Caco-2 (cell line): ENCODE results near the gene ARHGEF28. TPM values are rescaled to one million over a fixed set of nuclear protein-coding genes. Genes with fewer than 3 reads are reported as not detected.

ENCODE experiments used
- BruUV-seq: library from RNA; stranded (reverse); fragments of 400-500 nt; replicated peaks from 2 replicates; lab custom pipeline; 2021; lab: Mats Ljungman, UMichigan
- CTCF ChIA-PET: fragments of 300-600 bp; sonication (Branson Sonifier 250); formaldehyde crosslinking; loops from one replicate; lab custom pipeline; 2022; ENCODE audit warnings: antibody characterized with exemption; lab: Charles Lee
- POLR2A ChIA-PET: fragments of 300-600 bp; sonication (Branson Sonifier 250); formaldehyde crosslinking; loops from one replicate; lab custom pipeline; 2022; ENCODE audit warnings: antibody characterized with exemption; lab: Charles Lee
- DNase-seq, 2 experiments: peaks; one replicate each; pipeline versions ENCODE4 v3.0.0 to v3.0.0-alpha.2; 2020 to 2022
- H3K27me3 ChIP-seq: replicated peaks from 2 replicates; pipeline ENCODE4 v1.6.0; 2011; ENCODE audit warnings: low read length; ENCODE audit not compliant: control insufficient read depth, insufficient read depth
- H3K36me3 ChIP-seq: 2 replicates; pipeline ENCODE4 v1.5.1; 2011; ENCODE audit warnings: low read length; ENCODE audit not compliant: control insufficient read depth, insufficient read depth
- H3K4me1 ChIP-seq: fragments of 250-450 bp; sonication (Bioruptor Pico); 2 replicates; pipeline ENCODE4 v1.5.1; 2020; ENCODE audit warnings: mild to moderate bottlenecking
- H3K4me3 ChIP-seq: 2 replicates; pipeline ENCODE4 v1.5.1; 2011; ENCODE audit warnings: low read depth, mild to moderate bottlenecking, control low read depth, low read length
- H3K9me3 ChIP-seq: fragments of 250-450 bp; sonication (Bioruptor Pico); 2 replicates; pipeline ENCODE4 v1.5.1; 2020; ENCODE audit warnings: mild to moderate bottlenecking, moderate library complexity
- H3K27ac Mint-ChIP-seq: one replicate; pipeline ENCODE4 v1.8.0; 2022; ENCODE audit warnings: mixed read lengths; ENCODE audit not compliant: unreplicated experiment
- H3K27me3 Mint-ChIP-seq: one replicate; pipeline ENCODE4 v1.8.0; 2022; ENCODE audit warnings: mixed read lengths; ENCODE audit not compliant: insufficient read depth, unreplicated experiment
- H3K36me3 Mint-ChIP-seq: one replicate; pipeline ENCODE4 v1.8.0; 2022; ENCODE audit warnings: mild to moderate bottlenecking, mixed read lengths; ENCODE audit not compliant: insufficient read depth, unreplicated experiment
- H3K4me1 Mint-ChIP-seq: one replicate; pipeline ENCODE4 v1.8.0; 2022; ENCODE audit warnings: low read depth, mixed read lengths; ENCODE audit not compliant: unreplicated experiment
- H3K4me3 Mint-ChIP-seq: one replicate; pipeline ENCODE4 v1.8.0; 2022; ENCODE audit warnings: mild to moderate bottlenecking, moderate library complexity, mixed read lengths; ENCODE audit not compliant: unreplicated experiment
- H3K9me3 Mint-ChIP-seq: one replicate; pipeline ENCODE4 v1.8.0; 2022; ENCODE audit warnings: mixed read lengths; ENCODE audit not compliant: unreplicated experiment
- CTCF ChIP-seq, 2 experiments: fragments of 200-600 bp in 1 of 2; IDR thresholded peaks; 1 replicate in 1 of 2; 2 replicates in 1 of 2; pipeline versions ENCODE4 v1.5.1 to v1.8.0; 2011 to 2022; ENCODE audit warnings: antibody characterized with exemption in 1 of 2, control low read depth in 1 of 2, inconsistent platforms in 1 of 2, low read depth in 1 of 2, low read length in 1 of 2, mild to moderate bottlenecking in 1 of 2, moderate library complexity in 1 of 2; ENCODE audit not compliant: insufficient read depth in 1 of 2, severe bottlenecking in 1 of 2, unreplicated experiment in 1 of 2
- intact Hi-C: fragments of 100-400 bp; cut with micrococcal nuclease; formaldehyde crosslinking; loops from one replicate; pipeline ENCODE4 v1.10.0; 2022; ENCODE audit not compliant: unreplicated experiment
- total RNA-seq: library from RNA; stranded (reverse); gene quantifications from 2 replicates; pipeline ENCODE4 v1.2.3, GENCODE V29; 2022

Gene ARHGEF28
- total RNA-seq, 1 experiment from 2014 or later: 4.6 TPM

GRCh38 chr5:73623901-73624404, 2.0 kb upstream of the ARHGEF28 start:
- BruUV-seq: no TSS peak
- Mint-ChIP-seq H3K27me3 (peaks cover 13% of the 10 kb centered on the region), H3K9me3 (no peaks in the 10 kb centered on the region), H3K27ac (no peak overlapping the region), H3K4me3 (no peak overlapping the region), H3K36me3 (no peaks in the 10 kb centered on the region), H3K4me1 (peaks cover 9% of the 10 kb centered on the region)
- TF ChIP-seq CTCF (IDR thresholded peaks at IDR 0.05; ENCODE audit: insufficient read depth in 1 of 2, low read depth in 1 of 2, low read length in 1 of 2, severe bottlenecking in 1 of 2, unreplicated experiment in 1 of 2): no peak
- peaks cover 2% of the 10 kb centered on the region; the same call in 1 of the 2 replicates for H3K27me3 ChIP-seq
- no peaks in the 10 kb centered on the region for H3K4me1 ChIP-seq
- intact Hi-C loops: no loop called here
- H3K4me3 ChIP-seq: no peak overlapping the region
- no peaks in the 10 kb centered on the region for H3K36me3 ChIP-seq
- no peak for DNase-seq
- CTCF ChIA-PET: no interaction called here
- no peaks in the 10 kb centered on the region for H3K9me3 ChIP-seq
- POLR2A ChIA-PET: no interaction called here

GRCh38 chr5:73624888-73625287, 1.1 kb upstream of the ARHGEF28 start:
- Histone ChIP-seq H3K36me3 (no peaks in the 10 kb centered on the region), H3K27me3 (peaks cover 2% of the 10 kb centered on the region; the same call in 1 of the 2 replicates), H3K9me3 (no peaks in the 10 kb centered on the region), H3K4me1 (no peaks in the 10 kb centered on the region), H3K4me3 (no peak overlapping the region)
- no TSS peak for BruUV-seq
- Mint-ChIP-seq H3K9me3 (no peaks in the 10 kb centered on the region), H3K4me3 (peak overlapping the region; percentile 64), H3K36me3 (no peaks in the 10 kb centered on the region), H3K27ac (no peak overlapping the region), H3K4me1 (peaks cover 9% of the 10 kb centered on the region), H3K27me3 (peaks cover 16% of the 10 kb centered on the region)
- CTCF ChIA-PET: no interaction called here
- no peak for TF ChIP-seq CTCF (IDR thresholded peaks at IDR 0.05; ENCODE audit: insufficient read depth in 1 of 2, low read depth in 1 of 2, low read length in 1 of 2, severe bottlenecking in 1 of 2, unreplicated experiment in 1 of 2)
- DNase-seq: no peak
- intact Hi-C loops: no loop called here
- POLR2A ChIA-PET: no interaction called here

- DNase-seq: no peak
- Mint-ChIP-seq H3K27ac (no peak overlapping the region), H3K27me3 (peaks cover 16% of the 10 kb centered on the region), H3K4me1 (peaks cover 9% of the 10 kb centered on the region), H3K9me3 (no peaks in the 10 kb centered on the region), H3K4me3 (peak overlapping the region; percentile 64), H3K36me3 (no peaks in the 10 kb centered on the region)
- POLR2A ChIA-PET: no interaction called here
- BruUV-seq: no TSS peak
- H3K27me3 ChIP-seq: peaks cover 2% of the 10 kb centered on the region; the same call in 1 of the 2 replicates
- peaks cover under 1% of the 10 kb centered on the region; the same call in 1 of the 2 replicates for H3K4me1 ChIP-seq
- H3K9me3 ChIP-seq: no peaks in the 10 kb centered on the region
- no peaks in the 10 kb centered on the region for H3K36me3 ChIP-seq
- intact Hi-C loops: no loop called here
- peak overlapping the region; percentile 54 for H3K4me3 ChIP-seq
- CTCF ChIA-PET: no interaction called here
- no peak for TF ChIP-seq CTCF (IDR thresholded peaks at IDR 0.05; ENCODE audit: insufficient read depth in 1 of 2, low read depth in 1 of 2, low read length in 1 of 2, severe bottlenecking in 1 of 2, unreplicated experiment in 1 of 2)
These were observed 538 bp upstream of the ARHGEF28 start for GRCh38 chr5:73625372-73625943.
